GM12892 (cell line): ENCODE measurements around the gene P2RX3.

Source experiments
- POLR2A ChIP-seq: IDR thresholded peaks from 2 replicates; pipeline ENCODE4 v1.6.1; 2011; ENCODE audit warnings: low read depth, low read length, control low read depth
- POLR2AphosphoS5 ChIP-seq: IDR thresholded peaks from 2 replicates; pipeline ENCODE4 v1.6.1; 2011; ENCODE audit warnings: low read depth, low read length, control low read depth
- TAF1 ChIP-seq: IDR thresholded peaks from 2 replicates; pipeline ENCODE4 v1.6.1; 2011; ENCODE audit warnings: low read depth, mild to moderate bottlenecking, control low read depth, low read length, borderline replicate concordance

GRCh38 chr11:57348636-57349313, 10.6 kb downstream of the P2RX3 start:
- no peak for TF ChIP-seq POLR2AphosphoS5
- no peak for TF ChIP-seq POLR2A
- no peak for TF ChIP-seq TAF1
